IPS-NIHi11 (cell line): ENCODE measurements around the gene MEPCE.

ENCODE experiments used
- DNase-seq: peaks from one replicate; pipeline ENCODE4 v3.0.0; 2012; ENCODE audit warnings: mixed read lengths, low spot score

MEPCE gene

GRCh38 chr7:100464791-100465190, 35.2 kb downstream of the MEPCE start:
- DNase-seq: no peak

- DNase-seq: no peak
Observed at GRCh38 chr7:100465299-100465698, 35.7 kb downstream of the MEPCE start.

- peak; percentile 92 for DNase-seq
Observed at GRCh38 chr7:100465702-100466311, 36.2 kb downstream of the MEPCE start.

- DNase-seq: no peak
Observed at GRCh38 chr7:100466653-100467605, 37.3 kb downstream of the MEPCE start.

DNA sequence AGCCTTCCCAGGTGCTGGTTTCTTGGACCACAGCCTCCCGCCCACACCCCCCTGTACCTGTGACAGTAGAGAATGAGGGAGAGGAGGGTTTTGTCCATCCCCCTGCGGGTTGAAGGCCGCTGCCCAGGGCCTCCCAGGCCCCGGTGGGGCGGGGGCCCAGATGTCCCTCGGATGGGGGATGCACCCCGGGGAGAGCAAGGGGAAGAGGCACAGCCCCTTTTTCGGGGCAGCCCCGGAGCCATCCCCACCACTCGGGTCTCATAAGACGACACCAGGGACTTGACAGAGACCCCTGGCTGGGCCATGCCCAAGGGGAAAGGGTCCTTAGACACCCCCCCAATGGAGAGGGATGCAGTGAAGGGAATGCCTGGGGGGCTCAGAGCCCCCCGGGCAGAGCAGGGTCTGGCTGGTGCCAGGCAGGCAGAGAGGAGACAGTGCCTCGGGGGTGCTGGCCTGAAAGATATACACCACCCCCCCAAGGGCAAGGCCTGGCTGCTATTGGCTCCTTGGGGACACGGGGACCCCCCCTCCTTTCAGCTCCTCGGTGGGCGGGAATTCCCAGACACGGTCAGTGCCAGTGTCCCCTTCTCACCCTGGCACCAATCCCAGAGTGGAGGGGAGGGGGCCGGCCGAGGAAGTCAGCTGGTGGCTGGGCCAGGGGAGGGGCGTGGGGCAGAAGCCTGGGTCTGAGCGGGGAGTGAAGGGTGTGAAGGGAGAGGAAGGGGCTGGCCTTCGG, 38.2 kb downstream of the MEPCE start:
- no peak for DNase-seq

GRCh38 chr7:100469227-100470044, 39.8 kb downstream of the MEPCE start:
- peak; percentile 95 for DNase-seq

DNA sequence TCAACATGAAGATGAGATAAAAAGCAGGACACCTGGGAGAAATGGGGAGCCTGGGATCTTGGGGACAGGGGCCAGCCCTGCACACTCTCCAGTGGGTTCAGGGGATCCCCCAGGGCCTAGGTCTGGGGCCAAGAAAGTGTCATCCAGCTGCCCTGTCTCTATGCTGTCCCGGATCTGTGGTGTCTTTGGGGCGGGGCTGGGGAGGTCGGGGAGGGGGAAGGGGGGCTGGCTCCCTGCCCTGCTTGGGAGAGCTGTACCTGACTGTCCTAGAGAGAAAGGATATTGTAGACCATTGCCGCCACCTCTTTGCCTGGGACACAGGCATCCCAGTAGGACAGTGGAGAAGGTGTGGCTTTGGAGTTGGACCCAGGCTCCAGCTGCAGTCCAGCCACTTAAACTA, 41.4 kb downstream of the MEPCE start:
- DNase-seq: no peak

- DNase-seq: no peak
Observed at GRCh38 chr7:100472121-100472851, 42.7 kb downstream of the MEPCE start.

GRCh38 chr7:100472854-100473499, 43.3 kb downstream of the MEPCE start:
- DNase-seq: no peak

DNA sequence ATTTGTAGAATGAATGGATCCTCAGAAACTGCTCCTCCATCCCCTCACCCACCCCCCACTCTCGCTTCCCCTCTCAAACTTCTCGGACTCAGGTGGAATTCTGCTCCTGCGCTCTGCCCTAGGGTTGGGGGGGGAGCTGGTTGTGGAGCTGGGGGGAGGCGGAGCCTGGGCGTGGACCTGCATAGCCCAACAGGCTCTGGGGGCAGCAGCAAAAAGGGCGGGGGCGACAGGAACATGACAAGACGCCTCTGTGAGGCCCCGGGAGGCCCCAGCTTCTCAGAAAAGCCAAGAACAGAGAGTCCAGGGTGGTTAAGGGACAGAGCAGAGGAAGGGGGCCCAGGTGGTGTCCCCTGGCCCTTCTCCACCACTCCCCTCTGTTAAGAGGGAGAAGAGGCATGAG, 45.9 kb downstream of the MEPCE start:
- DNase-seq: no peak

GRCh38 chr7:100476101-100476780, 46.6 kb downstream of the MEPCE start:
- no peak for DNase-seq

- DNase-seq: peak; percentile 60
Observed at GRCh38 chr7:100476903-100477870, 47.6 kb downstream of the MEPCE start.

GRCh38 chr7:100477871-100478267, 48.2 kb downstream of the MEPCE start:
- DNase-seq: no peak

DNA sequence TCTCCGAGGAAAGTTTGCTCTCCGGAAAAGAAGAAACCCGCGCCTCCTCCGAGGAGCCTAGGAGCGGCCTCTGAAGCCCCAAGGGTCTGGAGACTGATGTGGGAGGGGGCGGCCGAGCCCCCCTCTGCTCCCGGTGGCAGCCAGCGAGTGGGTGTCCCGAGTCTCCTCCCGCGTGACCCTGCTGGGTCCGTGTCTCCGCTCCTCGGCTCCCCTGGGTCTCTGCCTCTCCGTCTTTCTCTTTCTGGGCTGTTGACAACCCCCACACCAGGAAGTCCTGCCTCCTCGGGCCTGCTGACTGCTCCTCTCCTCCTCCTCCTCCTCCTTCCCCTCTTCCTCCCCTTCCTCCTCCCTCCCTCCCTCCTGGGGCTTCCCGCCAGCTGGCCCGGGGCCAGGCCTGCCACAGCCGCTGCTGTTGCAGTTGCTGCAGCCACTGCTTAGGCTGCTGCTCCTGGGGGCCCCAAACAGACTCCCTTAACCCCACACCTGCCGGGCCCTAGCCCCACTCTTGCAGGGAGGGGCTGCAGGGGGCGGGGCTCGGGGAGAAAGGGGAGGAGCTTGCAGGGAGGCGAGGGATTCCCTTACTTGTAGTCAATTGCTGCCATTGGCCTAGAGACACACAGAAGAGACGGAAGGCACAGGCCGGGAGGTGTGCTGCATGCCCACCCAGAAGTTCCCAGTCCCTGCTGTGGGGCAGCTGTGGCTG, 49.5 kb downstream of the MEPCE start, which contains the start of gene TSC22D4:
Gene TSC22D4 (minus strand): TSS at position 257 of the 703 bp plus-strand sequence. CDS start 1,176 bp downstream, outside the sequence.
- DNase-seq: peak; percentile 87

DNA sequence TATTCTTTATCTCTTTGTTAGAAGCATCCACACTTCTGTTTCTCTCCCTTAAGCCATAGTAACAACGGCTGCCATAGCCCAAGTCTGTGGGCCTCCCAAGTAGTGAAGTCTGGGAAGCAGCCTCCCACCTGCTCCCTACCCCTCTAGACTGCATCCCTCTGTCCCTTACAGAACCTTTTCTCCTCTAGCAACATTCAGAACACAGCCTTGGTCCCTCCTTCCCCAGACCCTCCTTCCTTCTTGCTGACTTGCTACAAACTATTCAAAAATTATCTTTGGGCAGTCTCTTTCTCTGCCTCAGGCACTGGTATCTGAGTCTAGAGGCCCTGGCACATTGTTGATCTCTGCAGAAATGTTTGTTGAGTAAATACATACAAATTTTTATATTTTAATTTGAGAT, 51.8 kb downstream of the MEPCE start:
- DNase-seq: no peak

GRCh38 chr7:100482728-100483089, 53.1 kb downstream of the MEPCE start:
- DNase-seq: no peak

DNA sequence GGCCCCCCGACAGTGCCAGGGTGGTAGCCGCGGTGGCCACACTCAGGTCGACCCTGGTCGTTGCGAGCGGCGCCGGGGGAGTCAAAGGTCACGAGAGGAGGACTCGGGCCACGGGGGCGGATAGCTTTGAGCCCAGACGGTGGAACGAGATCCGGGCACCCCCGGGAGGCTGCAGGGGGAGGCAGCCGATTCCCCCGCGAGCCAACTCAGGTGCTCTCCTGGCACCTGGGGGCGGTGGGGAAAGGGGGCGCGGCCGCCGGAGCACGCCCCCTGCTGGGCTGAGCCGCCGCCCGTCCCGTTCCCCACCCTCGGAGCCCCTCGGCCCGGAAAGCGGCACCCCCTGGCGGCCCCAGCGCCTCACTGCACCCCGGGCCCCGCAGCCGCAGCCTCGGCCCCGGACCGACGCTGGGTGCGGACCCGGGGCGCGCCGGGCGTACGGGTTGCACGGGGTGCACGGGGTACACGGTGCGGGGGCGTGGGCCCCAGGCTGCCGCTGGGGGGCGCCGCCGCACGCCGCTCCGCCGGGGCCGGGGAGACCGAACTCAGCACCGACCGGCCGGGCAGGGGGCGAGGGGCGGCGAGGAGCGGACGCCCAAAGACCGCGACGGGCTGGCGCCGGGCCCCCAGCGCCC, 53.6 kb downstream of the MEPCE start:
- DNase-seq: peak; percentile 82
